Endothelial cell of umbilical vein (primary cell): Measurements from ENCODE around the gene CRIM1. TPM values are rescaled to one million over a fixed set of nuclear protein-coding genes. Genes with fewer than 3 reads are reported as not detected.

Experiments
- BruUV-seq: library from RNA; stranded (reverse); fragments of 400-500 nt; replicated peaks from 2 replicates; lab custom pipeline; 2021; lab: Mats Ljungman, UMichigan
- CTCF ChIA-PET: fragments of 300-600, 350-600 bp; sonication (Branson Sonifier 250); formaldehyde crosslinking; loops from one replicate; lab custom pipeline; 2021; ENCODE audit warnings: antibody characterized with exemption, inconsistent platforms; lab: Charles Lee
- POLR2A ChIA-PET: fragments of 300-600, 350-600 bp; sonication (Branson Sonifier 250); formaldehyde crosslinking; loops from one replicate; lab custom pipeline; 2021; ENCODE audit warnings: antibody characterized with exemption, inconsistent platforms; lab: Charles Lee
- DNase-seq: peaks from one replicate; pipeline ENCODE4 v3.0.0-alpha.2; 2011; ENCODE audit warnings: low read depth, low spot score
- FAIRE-seq: peaks from 2 replicates; lab custom pipeline; 2011; peaks lifted over from hg19 to GRCh38; lab: Jason Lieb, UNC
- H2AFZ ChIP-seq: 2 replicates; pipeline ENCODE4 v1.6.0; 2012; ENCODE audit warnings: low read depth, low read length, control low read depth, inconsistent platforms
- H3K27ac ChIP-seq: 2 replicates; pipeline ENCODE4 v1.5.1; 2011; ENCODE audit warnings: low read depth, mild to moderate bottlenecking, control low read depth, low read length, moderate library complexity; ENCODE audit not compliant: insufficient read depth
- H3K27me3 ChIP-seq, 2 experiments: 2 replicates each; pipeline versions ENCODE4 v1.6.0 to v1.6.1; 2011; ENCODE audit warnings: low read length in 2 of 2, mixed read lengths in 1 of 2; ENCODE audit not compliant: control insufficient read depth in 2 of 2, insufficient read depth in 2 of 2
- H3K36me3 ChIP-seq, 2 experiments: 2 replicates in 1 of 2; 3 replicates in 1 of 2; pipeline ENCODE4 v1.5.1; 2011; ENCODE audit warnings: low read length in 2 of 2, mild to moderate bottlenecking in 1 of 2, moderate library complexity in 1 of 2; ENCODE audit not compliant: control insufficient read depth in 2 of 2, insufficient read depth in 2 of 2; ENCODE audit errors: extremely low read depth in 1 of 2
- H3K4me1 ChIP-seq: 3 replicates; pipeline ENCODE4 v1.5.1; 2011; ENCODE audit warnings: mild to moderate bottlenecking, low read length; ENCODE audit not compliant: control insufficient read depth, insufficient read depth; ENCODE audit errors: extremely low read depth
- H3K4me2 ChIP-seq: 2 replicates; pipeline ENCODE4 v1.6.1; 2011; ENCODE audit warnings: low read length, control low read depth, mixed read lengths; ENCODE audit not compliant: insufficient read depth
- H3K4me3 ChIP-seq, 3 experiments: fragments of 200-600 bp in 1 of 3; sonication (generic), shearing (Covaris generic) in 1 of 3; replicated peaks in 1 of 3; 2 replicates each; pipeline ENCODE4 v1.5.1; 2011 to 2016; ENCODE audit warnings: control low read depth in 3 of 3, low read length in 3 of 3, mild to moderate bottlenecking in 2 of 3, inconsistent platforms in 1 of 3, low read depth in 1 of 3, moderate library complexity in 1 of 3; ENCODE audit not compliant: insufficient read depth in 1 of 3
- H3K79me2 ChIP-seq: 2 replicates; pipeline ENCODE4 v1.6.0; 2012; ENCODE audit warnings: low read length, inconsistent platforms; ENCODE audit not compliant: control insufficient read depth, insufficient read depth
- H3K9ac ChIP-seq: replicated peaks from 2 replicates; pipeline ENCODE3; 2011; ENCODE audit warnings: low read length, control low read depth; ENCODE audit not compliant: insufficient read depth; ENCODE audit errors: extremely low read depth
- H3K9me1 ChIP-seq: replicated peaks from 3 replicates; pipeline ENCODE4 v1.6.0; 2011; ENCODE audit warnings: mild to moderate bottlenecking, low read length; ENCODE audit not compliant: control insufficient read depth, insufficient read depth; ENCODE audit errors: extremely low read depth
- H3K9me3 ChIP-seq: replicated peaks from 2 replicates; pipeline ENCODE4 v1.5.1; 2012; ENCODE audit warnings: low read length, inconsistent platforms; ENCODE audit not compliant: control insufficient read depth, insufficient read depth
- H4K20me1 ChIP-seq: replicated peaks from 2 replicates; pipeline ENCODE3; 2011; ENCODE audit warnings: mild to moderate bottlenecking, low read length; ENCODE audit not compliant: control insufficient read depth, insufficient read depth; ENCODE audit errors: extremely low read depth
- CTCF ChIP-seq, 2 donors: IDR thresholded peaks; 1 replicate in 1 of 2; 2 replicates in 1 of 2; pipeline ENCODE4 v1.5.1; 2011; ENCODE audit warnings: low read length in 2 of 2, mild to moderate bottlenecking in 2 of 2, moderate library complexity in 2 of 2, control low read depth in 1 of 2, inconsistent platforms in 1 of 2, low read depth in 1 of 2; ENCODE audit not compliant: insufficient read depth in 1 of 2; ENCODE audit errors: extremely low read depth in 1 of 2
- EZH2 ChIP-seq: IDR thresholded peaks from 2 replicates; pipeline ENCODE4 v1.6.1; 2012; ENCODE audit warnings: borderline replicate concordance, low read depth, mild to moderate bottlenecking, moderate library complexity, low read length, inconsistent platforms; ENCODE audit not compliant: severe bottlenecking
- FOS ChIP-seq: IDR thresholded peaks from 2 replicates; pipeline ENCODE4 v1.6.1; 2011; ENCODE audit warnings: mild to moderate bottlenecking, low read length, moderate library complexity, borderline replicate concordance; ENCODE audit not compliant: insufficient read depth
- GATA2 ChIP-seq: IDR thresholded peaks from 2 replicates; pipeline ENCODE4 v1.7.0; 2011; ENCODE audit warnings: low read depth, mild to moderate bottlenecking, moderate library complexity, mixed read lengths, low read length; ENCODE audit not compliant: insufficient read length, insufficient read depth
- JUN ChIP-seq: IDR thresholded peaks from 2 replicates; pipeline ENCODE4 v1.6.1; 2011; ENCODE audit warnings: borderline replicate concordance, low read depth; ENCODE audit not compliant: insufficient read length, insufficient read depth
- MAX ChIP-seq: IDR thresholded peaks from 2 replicates; pipeline ENCODE4 v1.6.1; 2011; ENCODE audit not compliant: insufficient read depth, insufficient read length
- MYC ChIP-seq: IDR thresholded peaks from one replicate; pipeline ENCODE4 v1.6.1; 2011; ENCODE audit warnings: mild to moderate bottlenecking, low read depth, low read length
- POLR2A ChIP-seq: IDR thresholded peaks from 2 replicates; pipeline ENCODE4 v1.6.1; 2012; ENCODE audit warnings: low read depth, mild to moderate bottlenecking, control low read depth, low read length
- POLR2AphosphoS5 ChIP-seq: IDR thresholded peaks from 2 replicates; pipeline ENCODE4 v1.6.1; 2012; ENCODE audit warnings: low read depth, mild to moderate bottlenecking, control low read depth, low read length, moderate library complexity; ENCODE audit not compliant: insufficient read depth
- dilution Hi-C: fragments of 300-500 bp; cut with MboI; formaldehyde crosslinking; loops from one replicate; pipeline ENCODE4 v1.15.0; 2019; ENCODE audit warnings: low sequenced_read_pairs; ENCODE audit not compliant: extremely low pct_ligation_motif_present
- intact Hi-C: fragments of 100-400 bp; cut with micrococcal nuclease; formaldehyde crosslinking; loops from one replicate; pipeline ENCODE4 v1.10.0; 2022
- polyA plus RNA-seq, 4 experiments: library from polyadenylated mRNA; depleted of rRNA in 3 of 4; stranded (reverse) in 3 of 4; unstranded in 1 of 4; fragments of >200 nt; gene quantifications; 2 replicates each; pipeline versions ENCODE4 v1.2.1 to v1.2.3, GENCODE V29; 2011 to 2012; ENCODE audit warnings: missing spikeins in 1 of 4
- total RNA-seq: library from RNA; stranded (reverse); gene quantifications from 2 replicates; pipeline ENCODE4 v1.2.3, GENCODE V29; 2021

The CRIM1 gene
- total and polyA plus RNA-seq, 2 donors (not counting 3 experiments of a cell fraction or from before 2014, with no cell fraction given) = 422 to 649 TPM

- FAIRE-seq (no peak), DNase-seq (no peak)
- no peaks in the 10 kb centered on the region for H3K27me3 ChIP-seq
- H3K79me2 ChIP-seq = no peaks in the 10 kb centered on the region
- CTCF ChIA-PET = interaction anchor here (0.9 to 1.2 kb wide), 3 partner anchors 8 to 14 kb away, joined by 3 to 5 read pairs (median 5); no protein-coding TSS in a partner anchor
- TF ChIP-seq CTCF (IDR thresholded peaks at IDR 0.05; ENCODE audit: extremely low read depth in 1 of 2, insufficient read depth in 1 of 2, low read depth in 1 of 2, low read length in 2 of 2) = no peak
- no peak for TF ChIP-seq MAX
- TF ChIP-seq JUN = no peak
- peak; percentile 17 for TF ChIP-seq FOS
- BruUV-seq = no TSS peak
- H2AFZ ChIP-seq = no peak overlapping the region
- H3K4me1 ChIP-seq = peaks cover 7% of the 10 kb centered on the region
- H3K4me2 ChIP-seq = no peak overlapping the region
- no peaks in the 10 kb centered on the region for H4K20me1 ChIP-seq
- dilution Hi-C loops = no loop called here
- POLR2A ChIA-PET = no interaction called here
- intact Hi-C loops = no loop called here
- no peak overlapping the region for H3K4me3 ChIP-seq
- H3K9me1 ChIP-seq = no peaks in the 10 kb centered on the region
- H3K9ac ChIP-seq = no peak overlapping the region
- H3K36me3 ChIP-seq = no peaks in the 10 kb centered on the region
- no peaks in the 10 kb centered on the region for H3K9me3 ChIP-seq
- no peak overlapping the region for H3K27ac ChIP-seq
Measured at GRCh38 chr2:36338827-36339145, 16.8 kb upstream of the CRIM1 start.

GRCh38 chr2:36339607-36340218 lies 15.9 kb upstream of the CRIM1 start:
- no peaks in the 10 kb centered on the region for H3K9me3 ChIP-seq
- dilution Hi-C loops = no loop called here
- no peak overlapping the region for H2AFZ ChIP-seq
- TF ChIP-seq POLR2A = no peak
- no peak for TF ChIP-seq POLR2AphosphoS5
- TF ChIP-seq MYC = no peak
- no peak for TF ChIP-seq GATA2
- TF ChIP-seq JUN = no peak
- no peak for TF ChIP-seq MAX
- TF ChIP-seq FOS = no peak
- TF ChIP-seq EZH2 = no peak
- TF ChIP-seq CTCF (IDR thresholded peaks at IDR 0.05; ENCODE audit: extremely low read depth in 1 of 2, insufficient read depth in 1 of 2, low read depth in 1 of 2, low read length in 2 of 2) = no peak
- FAIRE-seq (no peak), DNase-seq (no peak)
- H3K4me1 ChIP-seq = peaks cover 7% of the 10 kb centered on the region
- H3K27me3 ChIP-seq = peaks cover 0 to under 1% of the 10 kb centered on the region in 2 experiments
- no peak overlapping the region for H3K4me3 ChIP-seq
- ChIA-PET POLR2A (no interaction called here), CTCF (no interaction called here)
- intact Hi-C loops = no loop called here
- H3K9me1 ChIP-seq = no peaks in the 10 kb centered on the region
- no peaks in the 10 kb centered on the region for H4K20me1 ChIP-seq
- no peaks in the 10 kb centered on the region for H3K79me2 ChIP-seq
- no peak overlapping the region for H3K4me2 ChIP-seq
- H3K36me3 ChIP-seq = no peaks in the 10 kb centered on the region
- H3K27ac ChIP-seq = no peak overlapping the region
- BruUV-seq = no TSS peak
- H3K9ac ChIP-seq = no peak overlapping the region
